Suprapubic skin (tissue), 4 donors: Measurements from ENCODE around the gene AP5B1.
"Not testable (repeated sequence)": the region's sequence is repeated elsewhere in the genome, so short reads cannot be mapped to it uniquely, and the experiment has no call there.

Experiments
- EP300 ChIP-seq: sonication (generic); formaldehyde crosslinking; IDR thresholded peaks from one replicate; pipeline ENCODE4 v1.6.1; 2017; ENCODE audit warnings: antibody characterized with exemption
- POLR2AphosphoS5 ChIP-seq, 3 donors: sonication (generic); formaldehyde crosslinking; IDR thresholded peaks; one replicate each; pipeline ENCODE4 v1.6.1; 2017; ENCODE audit warnings: antibody characterized with exemption in 3 of 3
- TF ChIP-seq, protein P1 (sequence below), 2 donors: fragments of 200-600 bp in 1 of 2; fragments of 450-650 bp in 1 of 2; sonication (generic) in 1 of 2; IDR thresholded peaks; one replicate each; pipeline ENCODE4 v1.5.1; 2016 to 2019; ENCODE audit warnings: antibody characterized with exemption in 2 of 2, mild to moderate bottlenecking in 1 of 2, moderate library complexity in 1 of 2

DNA sequence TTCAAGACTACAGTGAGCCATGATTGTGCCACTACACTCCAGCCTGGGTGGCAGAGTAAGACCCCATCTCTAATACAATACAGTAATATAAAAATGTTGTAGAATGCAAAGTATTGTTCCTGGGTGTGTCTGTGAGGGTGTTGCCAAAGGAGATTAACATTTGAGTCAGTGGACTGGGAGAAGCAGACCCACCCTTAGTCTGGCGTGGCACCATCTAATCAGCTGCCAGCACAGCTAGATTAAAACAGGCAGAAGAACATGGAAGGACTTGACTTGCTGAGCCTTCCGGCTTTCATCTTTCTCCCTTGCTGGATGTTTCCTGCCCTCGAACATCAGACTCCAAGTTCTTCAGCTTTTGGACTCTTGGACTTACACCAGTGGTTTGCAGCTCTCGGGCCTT is 45.7 kb downstream of the AP5B1 start:
- TF ChIP-seq POLR2AphosphoS5 (IDR thresholded peaks at IDR 0.05); EP300: not testable (repeated sequence)
- TF ChIP-seq, protein P1, sequence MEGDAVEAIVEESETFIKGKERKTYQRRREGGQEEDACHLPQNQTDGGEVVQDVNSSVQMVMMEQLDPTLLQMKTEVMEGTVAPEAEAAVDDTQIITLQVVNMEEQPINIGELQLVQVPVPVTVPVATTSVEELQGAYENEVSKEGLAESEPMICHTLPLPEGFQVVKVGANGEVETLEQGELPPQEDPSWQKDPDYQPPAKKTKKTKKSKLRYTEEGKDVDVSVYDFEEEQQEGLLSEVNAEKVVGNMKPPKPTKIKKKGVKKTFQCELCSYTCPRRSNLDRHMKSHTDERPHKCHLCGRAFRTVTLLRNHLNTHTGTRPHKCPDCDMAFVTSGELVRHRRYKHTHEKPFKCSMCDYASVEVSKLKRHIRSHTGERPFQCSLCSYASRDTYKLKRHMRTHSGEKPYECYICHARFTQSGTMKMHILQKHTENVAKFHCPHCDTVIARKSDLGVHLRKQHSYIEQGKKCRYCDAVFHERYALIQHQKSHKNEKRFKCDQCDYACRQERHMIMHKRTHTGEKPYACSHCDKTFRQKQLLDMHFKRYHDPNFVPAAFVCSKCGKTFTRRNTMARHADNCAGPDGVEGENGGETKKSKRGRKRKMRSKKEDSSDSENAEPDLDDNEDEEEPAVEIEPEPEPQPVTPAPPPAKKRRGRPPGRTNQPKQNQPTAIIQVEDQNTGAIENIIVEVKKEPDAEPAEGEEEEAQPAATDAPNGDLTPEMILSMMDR (IDR thresholded peaks at IDR 0.05) = not testable (repeated sequence)
